Central memory CD4-positive, alpha-beta T cell (primary cell): ENCODE measurements around the gene FOXL3.
"Not testable (repeated sequence)": the region's sequence is repeated elsewhere in the genome, so short reads cannot be mapped to it uniquely, and the experiment has no call there.

Source experiments
- DNase-seq: peaks from one replicate; pipeline ENCODE4 v3.0.0; 2022

The FOXL3 gene

DNA sequence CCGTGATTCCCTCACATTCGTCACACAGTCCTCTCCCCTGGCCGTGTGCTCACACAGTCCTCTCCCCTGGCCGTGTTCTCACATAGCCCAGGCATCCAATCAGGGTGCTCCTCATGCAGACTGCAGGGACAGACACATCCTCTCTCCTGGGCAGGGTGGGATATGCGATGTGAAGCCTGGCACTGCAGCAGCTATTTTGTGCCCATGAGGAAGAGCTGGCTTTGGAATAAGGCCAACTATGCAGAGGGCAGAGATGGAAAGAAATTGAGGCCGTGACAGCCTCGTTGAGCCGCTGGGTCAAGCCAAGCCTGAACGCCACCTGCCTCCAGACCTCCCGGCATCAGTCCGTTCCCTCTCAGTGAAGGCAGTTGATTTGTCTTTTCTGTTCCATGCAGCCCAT, 35.8 kb downstream of the FOXL3 start:
- no peak for DNase-seq

DNA sequence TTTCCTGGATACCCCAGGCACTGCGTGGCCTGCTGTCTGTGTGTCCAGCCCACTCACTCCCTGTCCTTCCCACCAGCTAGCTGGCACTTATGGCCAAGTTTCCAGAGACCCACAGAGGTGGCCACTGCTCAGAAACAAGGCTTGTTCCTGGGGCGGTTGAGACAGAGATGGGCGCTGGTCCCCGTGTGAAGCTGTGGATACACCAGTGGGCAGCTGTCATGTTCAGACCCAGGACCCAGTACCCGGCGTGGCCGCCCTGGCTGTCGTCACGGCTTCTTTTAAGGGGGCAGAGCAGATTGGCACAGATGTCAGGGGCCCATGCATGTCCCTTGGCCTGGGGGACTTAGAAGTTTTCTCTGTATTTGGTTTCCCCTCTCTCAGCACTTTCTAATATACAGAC, 36.3 kb downstream of the FOXL3 start:
- no peak for DNase-seq

DNA sequence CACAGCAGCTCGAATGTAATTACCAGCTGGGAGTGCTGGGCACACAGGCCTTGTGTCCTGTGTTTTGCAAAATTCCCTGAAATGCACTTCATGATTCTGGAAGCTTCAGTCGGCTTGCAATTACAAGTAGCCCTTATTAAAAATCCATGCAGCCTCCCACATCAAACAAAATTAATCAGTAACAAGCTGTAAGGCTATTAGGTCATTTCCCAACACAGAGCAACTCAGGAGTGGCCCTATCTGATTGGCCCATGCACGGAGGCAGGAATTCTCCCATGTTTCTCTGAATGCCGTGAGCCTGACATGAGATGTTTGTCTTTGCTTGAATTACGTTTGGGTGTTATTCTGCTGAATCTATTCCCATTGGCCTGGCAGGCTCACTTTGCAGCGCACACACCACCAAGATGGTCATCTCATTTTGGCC, 36.9 kb downstream of the FOXL3 start:
- DNase-seq, result no peak

DNA sequence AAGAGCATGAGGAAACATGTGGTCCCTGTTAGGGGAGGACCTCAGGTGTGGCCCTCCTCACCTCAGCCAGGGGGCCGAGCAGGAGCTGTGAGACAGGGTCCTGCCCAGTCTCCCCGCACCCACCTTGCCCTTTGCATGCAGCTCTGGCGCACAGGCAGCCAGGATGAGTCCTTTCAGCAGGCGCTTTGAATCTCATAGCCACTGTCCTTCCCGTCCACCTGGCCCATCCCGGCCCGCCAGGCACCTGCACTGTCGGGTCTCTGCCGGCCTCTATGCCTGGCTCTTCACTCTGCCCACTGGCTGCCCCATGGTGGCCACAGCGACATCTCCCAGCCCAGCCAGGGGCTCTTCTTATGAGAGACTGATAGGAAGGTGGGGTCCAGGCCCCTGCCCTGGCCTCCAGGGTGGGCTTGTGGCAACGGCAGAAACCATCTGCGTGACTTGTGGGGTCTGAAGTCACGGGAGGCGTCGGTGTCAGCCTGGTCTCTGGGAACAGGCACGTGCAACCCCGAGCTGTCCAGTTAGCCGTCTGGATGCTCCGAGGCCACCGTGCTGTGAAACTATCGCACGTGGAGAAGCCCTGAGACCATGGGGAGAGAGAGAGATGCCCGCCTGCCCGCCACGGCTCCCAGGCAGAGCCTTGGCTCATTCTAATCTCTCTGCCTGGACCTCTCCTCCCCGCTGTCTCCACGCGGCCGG, 37.4 kb downstream of the FOXL3 start:
- DNase-seq, result no peak

DNA sequence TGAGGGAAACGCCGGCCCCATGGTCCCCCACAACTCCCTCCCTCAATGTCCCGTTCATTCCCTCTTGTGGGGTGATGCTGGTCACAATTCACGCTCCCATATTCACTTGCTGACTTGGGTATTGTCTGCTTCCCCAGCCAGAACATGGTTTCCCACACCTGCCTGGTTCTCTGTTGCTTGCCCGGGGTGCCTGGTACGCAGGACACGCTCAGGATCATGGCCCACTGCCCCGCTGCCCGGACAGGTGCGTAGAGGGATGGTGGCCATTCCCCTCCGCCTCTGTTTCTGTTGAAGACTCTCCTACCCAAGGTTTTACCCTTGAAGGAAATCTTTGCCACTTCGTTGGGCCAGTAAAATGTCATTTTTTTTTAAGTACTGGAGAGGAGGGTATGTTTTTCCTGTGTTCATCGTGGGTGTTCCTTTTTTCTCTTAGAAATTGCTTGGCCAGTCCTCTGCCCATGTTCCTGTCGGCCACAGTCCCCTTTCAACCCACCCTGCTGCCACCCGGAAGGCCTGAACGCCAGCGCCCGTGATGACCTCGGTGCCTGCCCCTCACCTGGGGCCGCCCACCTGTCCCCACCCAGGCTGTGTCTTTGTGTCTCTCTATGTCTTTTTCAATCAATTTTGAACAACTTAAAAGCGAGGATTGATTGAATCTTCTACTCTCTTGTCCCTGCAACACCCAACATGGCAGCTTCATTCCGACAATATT, 38.2 kb downstream of the FOXL3 start:
- DNase-seq, result no peak

DNA sequence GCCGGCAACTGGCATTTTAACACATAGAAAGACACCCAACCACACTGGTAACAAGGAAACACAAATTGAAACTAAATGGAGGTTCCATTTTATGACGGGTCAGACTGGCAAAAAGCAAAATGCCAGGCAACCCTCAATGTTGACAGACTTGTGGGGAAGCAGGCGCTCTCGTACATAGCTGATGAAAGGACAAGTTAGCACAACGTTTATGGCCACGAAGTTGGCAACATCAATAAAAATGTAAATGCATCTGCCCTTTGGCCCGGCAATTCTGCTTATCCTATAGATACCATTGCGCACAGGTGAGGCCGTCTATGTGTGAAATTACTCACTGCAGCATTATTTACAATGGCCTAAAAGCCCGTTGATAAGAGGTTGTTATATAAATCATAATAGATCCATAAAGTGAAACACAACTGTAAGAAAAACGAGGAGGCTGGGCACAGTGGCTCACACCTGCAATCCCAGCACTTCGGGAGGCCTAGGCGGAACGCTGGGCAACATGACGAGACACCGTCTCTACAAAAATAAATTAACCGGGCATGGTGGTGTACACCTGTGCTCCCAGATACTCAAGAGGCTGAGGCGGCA, 39.8 kb downstream of the FOXL3 start:
- no peak for DNase-seq

DNA sequence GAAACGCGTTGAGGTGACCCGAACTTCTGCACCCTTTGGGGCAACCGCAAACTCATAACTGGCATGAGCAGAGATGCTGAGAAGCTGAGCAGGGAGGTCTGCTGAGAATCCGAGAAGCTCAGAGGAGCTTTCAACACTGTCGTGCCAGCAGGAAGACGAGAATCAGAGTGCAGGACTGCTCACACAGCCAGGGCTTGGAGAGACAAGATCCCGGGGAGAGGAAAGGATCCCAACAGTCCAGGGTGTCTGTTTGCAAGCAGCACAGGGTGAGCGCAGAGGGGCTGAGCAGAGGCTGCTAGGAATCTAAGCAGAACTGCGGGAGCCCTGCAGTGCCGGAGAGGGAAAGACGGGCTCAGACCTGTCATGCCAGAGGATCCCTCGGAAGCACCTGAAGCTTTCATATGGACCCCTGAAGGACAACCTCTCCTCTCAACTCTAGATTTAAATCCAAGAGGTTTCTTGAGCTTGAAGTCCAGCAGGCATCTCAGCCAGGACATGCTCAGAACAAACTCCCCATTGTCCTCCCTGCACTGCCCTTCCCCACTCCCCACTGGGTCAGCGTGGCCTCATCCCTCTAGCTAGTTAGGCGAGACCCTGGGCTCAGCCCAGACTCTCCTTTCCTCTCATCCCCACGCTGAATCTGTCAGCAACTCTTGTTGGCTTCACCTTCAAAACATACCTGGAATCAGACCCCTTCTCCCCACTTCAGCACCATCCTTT, 40.7 kb downstream of the FOXL3 start:
- DNase-seq, result no peak

DNA sequence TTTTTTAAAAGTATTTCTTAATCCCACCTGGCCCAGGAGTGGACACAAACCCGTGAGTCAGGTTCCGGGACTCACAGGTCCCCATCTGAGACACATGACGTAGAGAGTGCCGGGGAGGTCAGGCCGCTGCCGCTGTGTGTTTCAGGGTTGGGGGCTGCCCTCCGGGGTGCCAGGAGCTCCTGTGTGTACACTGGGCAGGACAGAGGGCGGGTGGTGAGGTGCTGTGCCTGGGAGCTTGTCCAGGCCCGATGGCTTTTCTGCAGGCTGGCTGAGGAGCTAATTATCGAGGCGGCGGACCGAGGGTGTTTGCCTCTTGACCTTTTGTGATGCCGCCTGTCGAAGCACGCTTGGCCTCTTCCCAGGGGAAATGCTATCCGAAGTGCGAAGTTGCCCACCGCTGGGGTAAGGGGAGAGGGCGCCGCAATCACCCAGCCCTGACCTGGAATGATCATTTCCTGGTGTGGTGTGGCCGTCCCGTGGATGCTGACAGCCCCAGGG, 42.1 kb downstream of the FOXL3 start:
- no peak for DNase-seq

DNA sequence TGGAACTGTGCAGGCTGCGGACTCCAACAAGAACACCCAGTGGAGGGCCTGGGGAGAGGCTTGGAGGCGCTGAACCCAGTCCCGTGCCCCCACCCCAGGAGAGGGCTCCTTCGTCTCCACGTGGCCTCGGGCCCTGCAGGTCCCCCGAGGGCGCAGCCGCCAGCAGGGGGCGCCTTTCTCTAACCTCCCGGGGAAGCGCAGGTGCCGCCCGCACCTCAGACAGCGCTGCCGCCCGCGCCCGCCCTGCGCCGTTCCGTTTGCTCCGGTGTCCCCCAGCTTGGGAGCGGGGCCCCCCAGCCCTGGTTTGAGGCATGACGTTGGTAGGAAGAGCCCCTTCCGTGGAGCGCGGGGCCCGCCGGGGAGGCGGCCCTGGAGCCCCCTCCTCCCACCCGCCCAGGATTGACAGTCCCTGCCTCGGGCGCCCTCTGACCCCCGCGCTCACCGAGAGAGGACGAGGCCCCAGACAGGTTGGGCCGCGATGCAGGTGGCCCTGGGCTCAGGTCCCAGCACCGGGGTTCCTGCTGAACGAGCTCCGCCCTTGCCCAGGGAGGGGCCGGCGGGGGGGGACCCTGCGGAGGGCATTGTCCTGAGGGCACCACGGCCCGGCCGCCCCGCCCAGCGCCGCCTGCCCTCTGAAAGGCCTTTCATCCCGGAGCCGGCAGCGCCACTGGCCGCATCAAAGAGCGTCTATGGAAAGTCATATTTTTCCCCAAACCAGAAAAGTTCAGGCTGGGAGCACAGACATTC, 42.8 kb downstream of the FOXL3 start:
- DNase-seq, result peak; percentile 80

DNA sequence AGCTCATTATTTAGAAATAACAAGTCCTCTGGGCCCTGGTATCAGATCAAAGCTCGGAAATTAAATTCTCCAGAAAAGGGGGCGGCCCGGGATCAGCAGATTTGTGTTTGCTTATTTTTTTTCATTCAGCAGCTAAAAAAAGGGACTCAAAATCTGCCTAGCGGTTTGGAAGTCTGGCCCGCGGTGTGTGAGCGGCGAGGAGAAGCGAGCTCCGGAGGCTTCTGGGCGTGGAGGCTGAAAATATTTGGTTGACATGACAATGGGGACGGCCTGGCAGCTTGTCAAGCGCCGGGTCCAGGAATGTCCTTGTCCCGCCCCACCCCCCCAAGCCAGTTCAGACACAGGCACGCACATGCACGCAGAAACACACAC, 43.4 kb downstream of the FOXL3 start:
- DNase-seq, result no peak

DNA sequence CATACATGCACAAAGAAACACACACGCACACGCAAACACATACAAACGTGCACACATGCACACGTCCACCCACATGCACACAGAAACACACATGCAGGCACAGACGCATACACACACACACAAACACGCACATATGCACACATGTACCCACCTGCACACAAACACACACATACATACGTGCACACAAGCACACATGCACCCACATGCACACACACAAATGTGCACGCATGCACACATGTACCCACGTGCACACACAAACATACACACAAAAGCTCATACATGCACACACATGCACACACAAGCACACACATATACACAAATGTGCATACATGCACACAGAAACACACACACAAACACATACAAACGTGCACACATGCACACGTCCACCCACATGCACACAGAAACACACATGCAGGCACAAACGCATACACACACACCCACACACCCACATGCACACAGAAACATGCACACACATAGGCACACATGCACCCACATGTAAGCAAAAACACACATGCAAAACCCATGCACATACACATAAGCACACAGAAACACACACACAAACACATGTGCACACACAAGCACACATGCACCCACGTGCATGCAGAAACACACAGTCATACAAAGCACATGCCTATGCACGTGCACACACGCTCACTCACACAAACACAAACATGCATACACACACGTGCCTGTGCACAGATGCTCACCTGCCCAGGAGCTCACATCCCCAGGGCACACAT, 44.8 kb downstream of the FOXL3 start:
- DNase-seq, result no peak

DNA sequence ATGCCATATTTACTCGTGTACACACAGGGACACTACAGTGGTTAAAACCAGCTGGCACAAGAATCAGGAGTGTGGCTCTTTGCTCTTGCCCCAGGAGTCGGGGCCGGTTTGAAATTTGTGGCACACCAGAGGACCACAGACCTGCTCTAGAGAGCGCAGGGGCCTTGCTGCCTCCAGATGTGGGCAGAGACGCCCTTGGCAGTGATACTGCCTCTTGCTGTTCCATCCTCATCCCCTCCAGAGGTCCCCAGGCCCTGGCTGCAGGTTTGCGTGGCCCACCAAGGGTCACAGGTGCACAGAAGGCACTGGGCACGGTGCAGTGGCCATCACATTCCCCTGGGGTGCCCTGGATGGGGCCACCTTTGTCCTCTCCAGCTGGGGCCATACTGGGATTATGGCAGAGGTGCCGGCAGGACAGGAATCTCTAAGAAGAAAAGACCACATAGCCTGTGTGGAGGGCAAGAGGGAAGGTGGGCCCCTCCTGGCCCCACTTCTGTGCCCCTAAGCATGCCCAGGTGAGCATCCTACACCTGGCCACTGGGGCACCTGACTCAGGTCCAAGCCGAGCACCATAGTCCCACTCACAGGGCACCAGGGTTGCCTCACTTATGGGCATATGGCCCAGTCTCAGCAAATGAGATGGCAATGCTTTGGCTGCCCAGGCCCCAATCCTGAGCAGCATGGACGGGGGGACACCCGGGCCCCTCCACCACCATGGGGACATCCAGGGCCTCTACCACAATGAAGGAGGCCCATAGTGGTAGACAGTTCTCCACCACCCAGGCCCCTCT, 45.6 kb downstream of the FOXL3 start:
- DNase-seq, result no peak

DNA sequence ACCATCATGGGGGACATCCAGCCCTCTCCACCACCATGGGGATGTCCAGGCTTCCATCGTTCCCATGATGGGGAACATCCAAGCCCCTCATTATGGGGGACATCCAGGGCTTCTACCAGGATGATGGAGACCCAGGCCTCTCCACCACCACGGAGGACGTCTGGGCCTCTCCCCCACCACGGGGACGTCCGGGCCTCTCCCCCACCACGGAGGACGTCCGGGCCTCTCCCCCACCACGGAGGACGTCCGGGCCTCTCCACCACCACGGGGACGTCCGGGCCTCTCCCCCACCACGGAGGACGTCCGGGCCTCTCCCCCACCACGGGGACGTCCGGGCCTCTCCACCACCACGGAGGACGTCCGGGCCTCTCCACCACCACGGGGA, 46.2 kb downstream of the FOXL3 start:
- not testable (repeated sequence) for DNase-seq

DNA sequence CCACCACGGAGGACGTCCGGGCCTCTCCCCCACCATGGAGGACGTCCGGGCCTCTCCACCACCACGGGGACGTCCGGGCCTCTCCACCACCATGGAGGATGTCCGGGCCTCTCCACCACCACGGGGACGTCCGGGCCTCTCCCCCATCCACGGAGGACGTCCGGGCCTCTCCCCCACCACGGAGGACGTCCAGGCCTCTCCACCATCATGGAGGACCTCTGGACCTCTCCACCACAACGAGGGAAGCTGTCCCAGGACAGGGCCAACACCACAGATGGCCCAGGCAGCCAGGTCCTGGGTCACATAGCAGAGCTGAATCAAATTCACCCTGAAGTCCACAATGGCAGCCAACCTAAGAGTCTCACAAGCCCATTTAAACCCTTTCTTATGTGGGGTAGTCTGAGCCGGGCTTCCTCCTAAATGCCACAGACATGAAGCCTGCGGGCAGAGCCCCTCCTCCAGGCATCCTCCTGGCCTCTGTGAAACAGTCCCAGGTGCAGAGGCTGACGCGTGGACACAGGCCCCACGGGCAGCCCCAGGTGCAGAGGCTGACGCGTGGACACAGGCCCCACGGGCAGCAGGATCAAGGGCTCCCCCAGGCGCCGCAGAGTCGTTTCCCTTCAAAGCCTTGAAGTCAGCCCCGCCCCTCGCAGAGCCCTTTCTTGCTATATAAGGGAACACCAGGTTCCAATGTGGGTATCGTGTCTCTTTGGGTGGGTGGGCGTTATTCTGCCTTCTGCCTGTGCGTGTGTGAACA, 47.0 kb downstream of the FOXL3 start:
- no peak for DNase-seq

DNA sequence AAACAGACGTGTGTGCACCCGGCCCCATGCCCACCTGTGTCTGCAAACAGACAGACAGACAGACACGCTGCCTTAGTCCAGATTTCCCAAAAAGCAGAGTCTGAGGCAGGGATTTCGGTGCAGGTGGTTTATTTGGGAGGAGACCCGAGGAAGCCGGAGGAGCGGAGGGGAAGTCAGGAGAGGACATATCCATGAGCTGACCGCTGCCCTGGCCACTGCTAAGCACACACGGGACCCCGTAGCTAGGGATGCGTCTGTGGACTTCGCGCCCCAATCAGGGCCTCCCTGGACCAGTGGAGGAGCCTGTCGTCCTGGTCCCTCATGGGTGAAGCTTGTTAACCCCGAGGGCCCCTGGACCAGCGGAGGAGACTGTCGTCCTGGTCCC, 47.6 kb downstream of the FOXL3 start:
- no peak for DNase-seq

DNA sequence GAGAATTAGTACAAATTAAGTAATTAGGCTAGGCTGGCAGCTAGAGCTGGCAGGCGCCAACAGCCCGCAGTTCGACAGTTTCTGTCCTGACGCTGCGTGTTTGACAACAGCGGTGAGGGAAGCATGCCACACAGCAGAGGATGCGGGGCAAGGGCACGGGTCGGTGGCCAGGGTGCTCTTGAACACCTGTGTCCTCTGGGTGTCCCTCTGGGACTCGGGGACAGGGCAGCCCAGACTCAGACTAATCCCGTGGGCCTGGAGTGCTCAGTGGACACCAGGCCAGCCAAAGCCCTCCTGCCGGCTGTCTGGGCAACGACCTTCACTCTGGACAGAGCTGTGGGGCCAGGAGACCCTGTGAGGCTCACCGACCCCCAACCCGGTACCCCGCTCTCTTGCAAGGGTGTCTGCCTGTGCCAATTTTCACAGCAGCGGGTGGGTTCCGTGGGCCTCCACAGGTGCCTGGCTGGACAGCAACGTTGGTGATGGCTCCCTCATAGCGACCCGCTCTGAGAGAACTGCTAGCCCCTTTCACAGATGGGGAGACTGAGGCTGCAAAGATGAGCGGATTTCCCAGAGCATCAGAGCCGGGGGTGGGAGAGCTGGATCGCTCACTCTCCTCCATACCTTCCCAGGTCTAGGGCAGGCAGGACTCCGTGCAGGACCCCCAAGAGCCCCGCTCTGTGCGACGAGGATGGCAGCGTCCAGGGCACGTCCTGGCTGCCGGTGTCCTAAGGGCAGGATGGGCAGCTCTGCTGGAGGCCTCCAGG, 48.5 kb downstream of the FOXL3 start:
- DNase-seq, result no peak

DNA sequence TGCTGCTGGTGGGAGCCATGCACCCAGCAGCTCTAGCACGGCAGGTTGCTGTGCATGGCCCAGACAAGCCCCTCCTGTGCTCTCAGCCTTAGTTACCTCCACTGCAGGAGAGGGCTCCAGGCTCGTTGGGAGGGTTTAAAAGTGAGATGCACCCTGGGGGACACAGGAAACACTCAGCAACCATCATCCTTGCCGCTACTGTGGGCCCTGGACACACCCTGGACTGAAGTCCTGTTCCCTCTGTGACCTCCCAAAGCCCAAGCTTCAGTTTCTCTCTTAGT, 49.0 kb downstream of the FOXL3 start:
- no peak for DNase-seq

DNA sequence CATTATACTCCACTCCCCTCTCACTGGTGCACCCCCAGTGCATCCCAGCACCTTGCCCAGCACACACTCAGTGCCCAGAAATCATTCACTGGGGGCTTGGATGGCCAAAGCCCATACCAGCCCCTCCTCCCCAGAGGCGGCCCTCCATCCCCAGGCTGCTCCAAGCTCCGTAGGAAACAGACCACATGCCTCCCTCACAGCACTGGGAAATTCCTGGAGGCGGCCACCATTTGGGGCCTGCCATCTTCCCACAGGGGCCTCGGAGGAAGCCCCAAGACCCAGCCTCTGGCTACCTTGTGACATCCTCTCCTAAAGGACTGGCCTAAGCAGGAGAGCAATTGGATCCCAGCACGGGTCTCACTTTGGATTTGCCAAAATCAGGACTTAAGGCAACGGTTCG, 49.7 kb downstream of the FOXL3 start:
- no peak for DNase-seq

DNA sequence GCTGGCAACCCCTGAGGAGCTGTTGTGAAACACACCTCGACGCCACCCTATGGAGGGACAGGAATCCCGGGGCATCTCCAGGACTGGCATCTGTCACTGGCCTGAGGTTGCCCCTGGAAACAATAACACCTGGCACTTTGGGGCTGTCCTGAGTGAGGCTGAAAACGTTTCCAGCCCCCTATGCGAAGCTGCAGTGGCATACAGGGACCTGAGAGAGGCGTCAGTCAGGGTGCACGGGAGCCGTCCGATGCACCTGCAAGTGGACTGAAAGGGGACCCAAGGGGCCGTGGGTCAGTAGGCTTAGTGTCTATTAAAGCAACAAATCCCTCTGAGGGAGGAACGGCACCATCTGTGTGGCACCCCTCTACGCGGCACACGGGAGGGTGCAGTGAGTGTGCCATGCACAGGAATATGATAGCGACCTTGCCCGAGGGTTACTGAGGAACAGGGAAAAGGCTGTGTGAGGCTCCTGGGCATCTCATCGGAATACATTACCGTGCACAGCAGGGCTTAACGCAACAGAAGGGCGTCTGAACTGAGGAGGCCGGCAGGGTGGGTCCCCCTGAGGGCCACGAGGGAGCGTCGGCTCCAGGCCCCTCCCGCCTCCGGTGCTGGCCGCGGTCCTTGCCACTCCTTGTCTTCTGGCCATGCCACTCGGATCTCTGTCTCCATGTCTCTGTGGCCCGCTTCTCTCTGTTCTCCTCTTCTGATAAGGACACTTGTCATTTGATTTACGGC, 50.4 kb downstream of the FOXL3 start:
- DNase-seq, result no peak
